K562 (cell line): ENCODE data around the gene HNRNPK. TPM values are rescaled to one million over a fixed set of nuclear protein-coding genes. Genes with fewer than 3 reads are reported as not detected.
A peak's percentile ranks its signal among the peaks of the same experiment; 100 is the strongest.

Experiments used
- GATAD2A ChIP-seq: fragments of 450-650 bp; IDR thresholded peaks from 2 replicates; pipeline ENCODE4 v1.6.1; 2017
- NCOA1 ChIP-seq: fragments of 450-650 bp; IDR thresholded peaks from 2 replicates; pipeline ENCODE4 v1.6.1; 2016; ENCODE audit warnings: low read depth
- NONO ChIP-seq, 2 experiments: fragments of 200-400 bp in 1 of 2; fragments of 450-650 bp in 1 of 2; formaldehyde crosslinking in 1 of 2; IDR thresholded peaks; 2 replicates each; pipeline ENCODE4 v1.6.1; 2017; ENCODE audit warnings: low read depth in 2 of 2, mild to moderate bottlenecking in 2 of 2, moderate library complexity in 2 of 2, low read length in 1 of 2
- POLR2B ChIP-seq: fragments of 450-650 bp; IDR thresholded peaks from 2 replicates; pipeline ENCODE4 v1.6.1; 2018; ENCODE audit warnings: low read depth; ENCODE audit not compliant: partially characterized antibody
- ZNF134 ChIP-seq: fragments of 250-450 bp; sonication (Bioruptor Pico); conservative IDR thresholded peaks from 2 replicates; pipeline ENCODE4 v1.4.0; 2020
- ZNF24 ChIP-seq: fragments of 450-650 bp; IDR thresholded peaks from 2 replicates; pipeline ENCODE4 v1.6.1; 2016
- ZNF274 ChIP-seq: IDR thresholded peaks from 2 replicates; pipeline ENCODE4 v1.6.1; 2011; ENCODE audit warnings: low read depth, mild to moderate bottlenecking, low read length, moderate library complexity, borderline replicate concordance
- ZNF583 ChIP-seq: fragments of 250-450 bp; sonication (Bioruptor Pico); IDR thresholded peaks from 2 replicates; pipeline ENCODE4 v1.4.0; 2020
- ZNF764 ChIP-seq: fragments of 250-450 bp; sonication (Bioruptor Pico); IDR thresholded peaks from 2 replicates; pipeline ENCODE4 v1.4.0; 2020; ENCODE audit warnings: low read depth, mild to moderate bottlenecking, moderate library complexity
- ZNF79 ChIP-seq: fragments of 250-450 bp; sonication (Bioruptor Pico); IDR thresholded peaks from 2 replicates; pipeline ENCODE4 v1.4.0; 2020; ENCODE audit warnings: low read depth, mild to moderate bottlenecking, moderate library complexity
- polyA plus RNA-seq, 8 experiments: library from polyadenylated mRNA; depleted of rRNA in 4 of 8; stranded (reverse) in 5 of 8; unstranded in 3 of 8; fragments of >200 nt; fragmentation: Nextera tagmentation in 2 of 8; fragmentation: Illumina TruSeq in 1 of 8; extraction: Ambion mirVana in 2 of 8; extraction: Trizol in 1 of 8; gene quantifications; 2 replicates each; pipeline versions ENCODE4 v1.2.1 to v1.2.3, GENCODE V29; 2011 to 2014; ENCODE audit warnings: inconsistent platforms in 1 of 8, missing spikeins in 1 of 8
- total RNA-seq, 7 experiments: library from RNA; depleted of rRNA in 6 of 7; stranded (reverse); fragments of >200 nt in 6 of 7; fragmentation: Illumina TruSeq in 2 of 7; extraction: Trizol in 2 of 7; gene quantifications; 2 replicates each; pipeline versions ENCODE4 v1.2.1 to v1.2.3, GENCODE V29; 2011 to 2021; ENCODE audit warnings: low replicate concordance in 1 of 7
- TF ChIP-seq, protein P1 (sequence below): fragments of 250-450 bp; sonication (Bioruptor Pico); IDR thresholded peaks from 2 replicates; pipeline ENCODE4 v1.4.0; 2020; ENCODE audit warnings: mild to moderate bottlenecking, moderate library complexity, borderline replicate concordance
- TF ChIP-seq, protein P2 (sequence below), 2 experiments: fragments of 450-650 bp; IDR thresholded peaks; 2 replicates each; pipeline ENCODE4 v1.6.1; 2016; ENCODE audit warnings: mild to moderate bottlenecking in 2 of 2, borderline replicate concordance in 1 of 2, low read depth in 1 of 2, moderate library complexity in 1 of 2
- TF ChIP-seq, protein P3 (sequence below): fragments of 450-650 bp; IDR thresholded peaks from 2 replicates; pipeline ENCODE4 v1.6.1; 2016
- TF ChIP-seq, protein P4 (sequence below): sonication (generic); formaldehyde crosslinking; IDR thresholded peaks from 2 replicates; pipeline ENCODE4 v1.5.0; 2020; ENCODE audit warnings: missing genetic modification reagents

HNRNPK gene
- total and polyA plus RNA-seq, 9 of the 15 experiments (the other 6 are each of a cell fraction or from before 2014, with no cell fraction given) = 224 to 883 (median 618) TPM

DNA sequence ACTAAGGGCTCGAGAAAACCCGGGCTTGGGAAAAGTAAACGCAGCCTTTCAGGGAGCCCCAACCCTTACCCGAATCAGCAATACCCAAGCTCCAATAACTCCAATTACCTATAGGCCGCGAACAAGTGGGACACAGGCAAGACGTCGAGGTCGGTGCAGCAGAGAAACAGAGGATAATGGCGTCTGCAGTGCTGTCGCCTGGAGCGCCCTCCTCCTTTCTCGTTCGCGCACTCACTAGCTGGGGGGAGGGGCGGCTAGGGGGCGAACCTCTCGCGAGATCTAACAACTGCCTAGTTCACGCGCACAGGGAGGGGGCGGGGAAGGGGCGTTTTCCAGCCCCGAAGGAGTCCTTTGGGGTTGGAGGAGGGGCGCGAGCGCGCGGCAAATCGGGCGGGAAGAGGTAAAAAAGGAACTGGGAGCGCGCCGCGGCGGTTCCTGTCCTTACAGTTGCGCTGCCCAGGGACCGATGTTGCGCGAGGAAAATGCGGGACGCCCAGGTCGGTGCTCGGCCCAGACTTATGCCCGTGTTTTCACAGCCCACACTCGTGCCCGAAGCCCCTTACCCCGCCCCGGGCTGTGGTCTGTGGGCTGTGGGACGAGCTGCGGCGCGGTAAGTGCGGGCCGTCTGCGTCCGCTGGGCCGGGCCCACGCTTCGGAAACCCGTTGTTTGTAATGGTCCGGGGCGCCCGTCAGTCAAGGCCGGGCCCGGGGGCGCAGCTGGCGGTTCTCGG is 545 bp upstream of the HNRNPK start, which contains the start of gene RMI1 (continued):
- TF ChIP-seq, protein P1, sequence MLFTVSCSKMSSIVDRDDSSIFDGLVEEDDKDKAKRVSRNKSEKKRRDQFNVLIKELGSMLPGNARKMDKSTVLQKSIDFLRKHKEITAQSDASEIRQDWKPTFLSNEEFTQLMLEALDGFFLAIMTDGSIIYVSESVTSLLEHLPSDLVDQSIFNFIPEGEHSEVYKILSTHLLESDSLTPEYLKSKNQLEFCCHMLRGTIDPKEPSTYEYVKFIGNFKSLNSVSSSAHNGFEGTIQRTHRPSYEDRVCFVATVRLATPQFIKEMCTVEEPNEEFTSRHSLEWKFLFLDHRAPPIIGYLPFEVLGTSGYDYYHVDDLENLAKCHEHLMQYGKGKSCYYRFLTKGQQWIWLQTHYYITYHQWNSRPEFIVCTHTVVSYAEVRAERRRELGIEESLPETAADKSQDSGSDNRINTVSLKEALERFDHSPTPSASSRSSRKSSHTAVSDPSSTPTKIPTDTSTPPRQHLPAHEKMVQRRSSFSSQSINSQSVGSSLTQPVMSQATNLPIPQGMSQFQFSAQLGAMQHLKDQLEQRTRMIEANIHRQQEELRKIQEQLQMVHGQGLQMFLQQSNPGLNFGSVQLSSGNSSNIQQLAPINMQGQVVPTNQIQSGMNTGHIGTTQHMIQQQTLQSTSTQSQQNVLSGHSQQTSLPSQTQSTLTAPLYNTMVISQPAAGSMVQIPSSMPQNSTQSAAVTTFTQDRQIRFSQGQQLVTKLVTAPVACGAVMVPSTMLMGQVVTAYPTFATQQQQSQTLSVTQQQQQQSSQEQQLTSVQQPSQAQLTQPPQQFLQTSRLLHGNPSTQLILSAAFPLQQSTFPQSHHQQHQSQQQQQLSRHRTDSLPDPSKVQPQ (CRISPR knock-in tag) = no peak
- TF ChIP-seq POLR2B = peak; percentile 89
- no peak for TF ChIP-seq ZNF134 (CRISPR knock-in tag)
- 0 out of 4 replicates have a peak, but pooled peaks of 1 of the 2 experiments have one; percentile 50 for TF ChIP-seq NONO (IDR thresholded peaks at IDR 0.05; ENCODE audit: low read depth in 2 of 2, low read length in 1 of 2)
- TF ChIP-seq GATAD2A = no peak
- no peak for TF ChIP-seq ZNF24
- TF ChIP-seq NCOA1 = no peak
- TF ChIP-seq, protein P2, sequence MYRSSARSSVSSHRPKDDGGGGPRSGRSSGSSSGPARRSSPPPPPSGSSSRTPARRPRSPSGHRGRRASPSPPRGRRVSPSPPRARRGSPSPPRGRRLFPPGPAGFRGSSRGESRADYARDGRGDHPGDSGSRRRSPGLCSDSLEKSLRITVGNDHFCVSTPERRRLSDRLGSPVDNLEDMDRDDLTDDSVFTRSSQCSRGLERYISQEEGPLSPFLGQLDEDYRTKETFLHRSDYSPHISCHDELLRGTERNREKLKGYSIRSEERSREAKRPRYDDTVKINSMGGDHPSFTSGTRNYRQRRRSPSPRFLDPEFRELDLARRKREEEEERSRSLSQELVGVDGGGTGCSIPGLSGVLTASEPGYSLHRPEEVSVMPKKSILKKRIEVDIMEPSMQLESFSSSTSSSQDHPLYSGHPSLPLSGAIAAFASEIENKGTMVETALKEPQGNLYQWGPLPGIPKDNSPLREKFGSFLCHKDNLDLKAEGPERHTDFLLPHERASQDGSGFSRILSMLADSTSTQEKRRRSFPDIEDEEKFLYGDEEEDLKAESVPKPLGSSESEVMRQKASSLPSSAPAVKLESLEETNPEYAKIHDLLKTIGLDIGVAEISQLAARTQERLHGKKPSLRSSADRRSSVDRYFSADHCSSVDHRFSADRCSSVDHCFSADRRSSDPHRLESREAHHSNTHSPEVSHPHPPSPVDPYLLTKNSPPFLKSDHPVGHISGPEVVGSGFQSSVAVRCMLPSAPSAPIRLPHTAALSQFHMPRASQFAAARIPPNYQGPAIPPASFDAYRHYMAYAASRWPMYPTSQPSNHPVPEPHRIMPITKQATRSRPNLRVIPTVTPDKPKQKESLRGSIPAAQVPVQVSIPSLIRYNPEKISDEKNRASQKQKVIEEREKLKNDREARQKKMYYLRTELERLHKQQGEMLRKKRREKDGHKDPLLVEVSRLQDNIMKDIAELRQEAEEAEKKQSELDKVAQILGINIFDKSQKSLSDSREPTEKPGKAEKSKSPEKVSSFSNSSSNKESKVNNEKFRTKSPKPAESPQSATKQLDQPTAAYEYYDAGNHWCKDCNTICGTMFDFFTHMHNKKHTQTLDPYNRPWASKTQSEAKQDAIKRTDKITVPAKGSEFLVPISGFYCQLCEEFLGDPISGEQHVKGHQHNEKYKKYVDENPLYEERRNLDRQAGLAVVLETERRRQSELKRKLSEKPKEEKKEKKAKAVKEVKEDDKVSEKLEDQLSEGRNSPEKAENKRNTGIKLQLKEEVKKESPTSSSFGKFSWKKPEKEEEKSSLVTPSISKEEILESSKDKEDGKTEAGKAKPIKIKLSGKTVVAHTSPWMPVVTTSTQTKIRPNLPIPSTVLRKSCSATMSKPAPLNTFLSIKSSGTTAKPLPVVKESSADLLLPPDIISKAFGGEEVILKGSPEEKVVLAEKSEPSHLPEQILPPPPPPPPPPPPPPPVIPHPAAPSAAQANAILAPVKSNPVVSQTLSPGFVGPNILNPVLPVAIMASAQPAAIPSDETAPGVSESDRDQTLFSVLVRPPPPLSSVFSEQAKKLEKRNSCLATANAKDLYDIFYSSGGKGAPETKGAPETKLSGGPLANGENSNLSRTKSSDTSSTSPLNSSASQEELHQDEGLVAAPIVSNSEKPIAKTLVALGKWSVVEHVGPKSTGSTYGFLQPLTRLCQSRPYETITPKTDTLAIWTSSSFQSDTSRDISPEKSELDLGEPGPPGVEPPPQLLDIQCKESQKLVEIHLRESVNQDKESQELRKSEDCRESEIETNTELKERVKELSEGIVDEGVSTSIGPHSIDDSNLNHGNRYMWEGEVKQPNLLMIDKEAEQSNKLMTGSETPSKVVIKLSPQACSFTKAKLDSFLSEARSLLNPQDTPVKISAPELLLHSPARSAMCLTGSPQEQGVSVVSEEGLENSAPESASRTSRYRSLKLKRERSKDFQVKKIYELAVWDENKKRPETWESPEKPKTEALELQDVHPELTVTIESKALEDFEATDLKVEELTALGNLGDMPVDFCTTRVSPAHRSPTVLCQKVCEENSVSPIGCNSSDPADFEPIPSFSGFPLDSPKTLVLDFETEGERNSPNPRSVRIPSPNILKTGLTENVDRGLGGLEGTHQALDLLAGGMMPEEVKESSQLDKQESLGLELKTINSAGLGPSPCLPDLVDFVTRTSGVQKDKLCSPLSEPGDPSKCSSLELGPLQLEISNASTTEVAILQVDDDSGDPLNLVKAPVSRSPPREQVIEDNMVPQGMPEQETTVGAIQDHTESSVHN (IDR thresholded peaks at IDR 0.05; ENCODE audit: borderline replicate concordance in 1 of 2, low read depth in 1 of 2) = no peak; a peak in 1 of 4 replicates
- no peak for TF ChIP-seq ZNF274
- no peak for TF ChIP-seq ZNF764 (CRISPR knock-in tag)
- TF ChIP-seq ZNF583 (CRISPR knock-in tag) = no peak
- no peak for TF ChIP-seq ZNF79 (CRISPR knock-in tag)
- TF ChIP-seq, protein P3, sequence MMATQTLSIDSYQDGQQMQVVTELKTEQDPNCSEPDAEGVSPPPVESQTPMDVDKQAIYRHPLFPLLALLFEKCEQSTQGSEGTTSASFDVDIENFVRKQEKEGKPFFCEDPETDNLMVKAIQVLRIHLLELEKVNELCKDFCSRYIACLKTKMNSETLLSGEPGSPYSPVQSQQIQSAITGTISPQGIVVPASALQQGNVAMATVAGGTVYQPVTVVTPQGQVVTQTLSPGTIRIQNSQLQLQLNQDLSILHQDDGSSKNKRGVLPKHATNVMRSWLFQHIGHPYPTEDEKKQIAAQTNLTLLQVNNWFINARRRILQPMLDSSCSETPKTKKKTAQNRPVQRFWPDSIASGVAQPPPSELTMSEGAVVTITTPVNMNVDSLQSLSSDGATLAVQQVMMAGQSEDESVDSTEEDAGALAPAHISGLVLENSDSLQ = no peak
- TF ChIP-seq, protein P4, sequence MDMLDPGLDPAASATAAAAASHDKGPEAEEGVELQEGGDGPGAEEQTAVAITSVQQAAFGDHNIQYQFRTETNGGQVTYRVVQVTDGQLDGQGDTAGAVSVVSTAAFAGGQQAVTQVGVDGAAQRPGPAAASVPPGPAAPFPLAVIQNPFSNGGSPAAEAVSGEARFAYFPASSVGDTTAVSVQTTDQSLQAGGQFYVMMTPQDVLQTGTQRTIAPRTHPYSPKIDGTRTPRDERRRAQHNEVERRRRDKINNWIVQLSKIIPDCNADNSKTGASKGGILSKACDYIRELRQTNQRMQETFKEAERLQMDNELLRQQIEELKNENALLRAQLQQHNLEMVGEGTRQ (CRISPR knock-in tag) = no peak
